ENCODE data around the gene CDKAL1. TPM values are rescaled to one million over a fixed set of nuclear protein-coding genes. Genes with fewer than 3 reads are reported as not detected.
A peak's percentile ranks its signal among the peaks of the same experiment; 100 is the strongest.

Gene CDKAL1
- total and polyA plus RNA-seq, 8 donors, result 3.4 to 36.7 (median 10.4) TPM

DNA sequence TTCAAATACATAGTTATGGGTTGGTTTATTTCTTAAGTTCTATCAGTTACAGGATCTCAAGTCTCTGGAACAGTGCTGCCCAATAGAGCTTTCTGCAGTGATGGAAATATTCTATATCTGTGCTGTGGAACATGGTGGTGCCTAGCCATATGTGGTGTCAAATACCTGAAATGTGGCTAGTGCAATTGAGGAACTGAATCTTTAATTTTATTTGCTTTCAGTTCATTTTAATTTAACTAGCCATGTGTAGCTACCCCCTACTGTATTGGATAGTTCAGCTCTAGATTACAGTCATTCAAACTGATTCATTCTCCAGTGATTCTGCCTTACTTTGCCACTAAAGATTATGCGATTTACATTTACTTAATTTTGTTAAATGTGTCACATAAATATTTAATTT, 503.2 kb downstream of the CDKAL1 start:
- no peaks in the 10 kb centered on the region for H3K36me3 ChIP-seq
- WGBS, 5 donors, result 94 to 100% (median 98%) methylated on average over 1 of the region's 1 CpG
- no peak overlapping the region for H3K27ac ChIP-seq
- DNase-seq, result no peak
- H3K27me3 ChIP-seq, result no peaks in the 10 kb centered on the region
- H3K4me3 ChIP-seq, result no peak overlapping the region
- intact Hi-C loops (cut with DNase I; ENCODE audit: low total_unique reads), result no loop called here
- TF ChIP-seq POLR2A (IDR thresholded peaks at IDR 0.05) (no peak), CTCF (IDR thresholded peaks at IDR 0.05) (no peak), POLR2AphosphoS5 (IDR thresholded peaks at IDR 0.05) (no peak), EP300 (IDR thresholded peaks at IDR 0.05) (no peak)
- no peaks in the 10 kb centered on the region for H3K9me3 ChIP-seq
- peaks cover 0 to 16% (median 9%) of the 10 kb centered on the region in 4 donors for H3K4me1 ChIP-seq

GRCh38 chr6:21039926-21040325, 505.7 kb downstream of the CDKAL1 start:
- H3K27me3 ChIP-seq, result no peaks in the 10 kb centered on the region
- no peak for DNase-seq
- WGBS, 5 donors, result 85 to 91% (median 88%) methylated on average over 7 of the region's 7 CpGs
- H3K36me3 ChIP-seq, result no peaks in the 10 kb centered on the region
- TF ChIP-seq EP300 (IDR thresholded peaks at IDR 0.05) (no peak), CTCF (IDR thresholded peaks at IDR 0.05) (no peak), POLR2A (IDR thresholded peaks at IDR 0.05) (no peak)
- H3K4me3 ChIP-seq, result no peak overlapping the region
- H3K27ac ChIP-seq, result no peak overlapping the region
- H3K4me1 ChIP-seq, result peaks cover 0 to 3% (median under 1%) of the 10 kb centered on the region in 4 donors
- no peaks in the 10 kb centered on the region for H3K9me3 ChIP-seq
- intact Hi-C loops (cut with DNase I; ENCODE audit: low total_unique reads), result no loop called here

GRCh38 chr6:21045135-21045700, 511.0 kb downstream of the CDKAL1 start:
- peak in 1 of 3 donors; percentile 10 for TF ChIP-seq POLR2AphosphoS5 (IDR thresholded peaks at IDR 0.05)
- no peak for TF ChIP-seq EP300 (IDR thresholded peaks at IDR 0.05)
- H3K4me3 ChIP-seq, result no peak overlapping the region
- WGBS, 5 donors, result 41 to 70% (median 64%) methylated on average over 5 of the region's 5 CpGs
- DNase-seq, result peak in 1 of 2 donors; percentile 11
- peak overlapping the region in 1 of 5 donors; percentile 6 for H3K27ac ChIP-seq
- H3K4me1 ChIP-seq, result peaks cover 0 to 8% (median 2%) of the 10 kb centered on the region in 4 donors
- intact Hi-C loops (cut with DNase I; ENCODE audit: low total_unique reads), result no loop called here
- no peaks in the 10 kb centered on the region for H3K36me3 ChIP-seq
- no peaks in the 10 kb centered on the region for H3K27me3 ChIP-seq
- no peaks in the 10 kb centered on the region for H3K9me3 ChIP-seq

- TF ChIP-seq CTCF (IDR thresholded peaks at IDR 0.05), result no peak
- no peak for TF ChIP-seq EP300 (IDR thresholded peaks at IDR 0.05)
- no peak for TF ChIP-seq POLR2AphosphoS5 (IDR thresholded peaks at IDR 0.05)
- TF ChIP-seq POLR2A (IDR thresholded peaks at IDR 0.05), result no peak
- no peak overlapping the region for H3K27ac ChIP-seq
- no peak overlapping the region for H3K4me3 ChIP-seq
- no peaks in the 10 kb centered on the region for H3K9me3 ChIP-seq
- no peaks in the 10 kb centered on the region for H3K36me3 ChIP-seq
- peaks cover 0 to 8% (median 2%) of the 10 kb centered on the region in 4 donors for H3K4me1 ChIP-seq
- intact Hi-C loops (cut with DNase I; ENCODE audit: low total_unique reads), result no loop called here
- WGBS, 5 donors, result 92 to 98% (median 94%) methylated on average over 6 of the region's 6 CpGs
- no peaks in the 10 kb centered on the region for H3K27me3 ChIP-seq
- no peak for DNase-seq
These were observed 512.0 kb downstream of the CDKAL1 start for GRCh38 chr6:21046276-21046675.

GRCh38 chr6:21048047-21048446, 513.8 kb downstream of the CDKAL1 start:
- no peak for DNase-seq
- TF ChIP-seq POLR2A (IDR thresholded peaks at IDR 0.05), result no peak
- no peak for TF ChIP-seq CTCF (IDR thresholded peaks at IDR 0.05)
- TF ChIP-seq EP300 (IDR thresholded peaks at IDR 0.05), result no peak
- TF ChIP-seq POLR2AphosphoS5 (IDR thresholded peaks at IDR 0.05), result no peak
- intact Hi-C loops (cut with DNase I; ENCODE audit: low total_unique reads), result no loop called here
- H3K27me3 ChIP-seq, result no peaks in the 10 kb centered on the region
- H3K27ac ChIP-seq, result no peak overlapping the region
- no peaks in the 10 kb centered on the region for H3K9me3 ChIP-seq
- peaks cover 0 to 8% (median 2%) of the 10 kb centered on the region in 4 donors for H3K4me1 ChIP-seq
- H3K36me3 ChIP-seq, result no peaks in the 10 kb centered on the region
- H3K4me3 ChIP-seq, result no peak overlapping the region
- 61 to 81% (median 71%) methylated on average over 2 of the region's 2 CpGs for WGBS, 5 donors
